Activated CD8-positive, alpha-beta T cell treated with anti-CD3 and anti-CD28 coated beads, Interleukin-2, amount 10 ng/mL, durations not matched to agents 7 days and 5 days (primary cell): Measurements from ENCODE around the gene TBX4. TPM values are rescaled to one million over a fixed set of nuclear protein-coding genes. Genes with fewer than 3 reads are reported as not detected.

Source experiments
- ATAC-seq: fragments of 150-1000 bp; cut with Tn5 transposase; one replicate; pipeline ENCODE4 v1.10.0; 2021; ENCODE audit warnings: moderate library complexity
- CTCF ChIA-PET: fragments of 350-600 bp; sonication (Branson Sonifier 250); formaldehyde crosslinking; loops from one replicate; lab custom pipeline; 2021; ENCODE audit warnings: antibody characterized with exemption; lab: Charles Lee
- POLR2A ChIA-PET: fragments of 350-600 bp; sonication (Branson Sonifier 250); formaldehyde crosslinking; loops from one replicate; lab custom pipeline; 2021; ENCODE audit warnings: antibody characterized with exemption; lab: Charles Lee
- DNase-seq: peaks from one replicate; pipeline ENCODE4 v3.0.0-alpha.2; 2020
- H3K27ac Mint-ChIP-seq: one replicate; pipeline ENCODE4 v1.8.0; 2021; ENCODE audit warnings: mild to moderate bottlenecking, mixed read lengths
- H3K27me3 Mint-ChIP-seq: one replicate; pipeline ENCODE4 v1.8.0; 2021; ENCODE audit warnings: low read depth, mixed read lengths
- H3K36me3 Mint-ChIP-seq: one replicate; pipeline ENCODE4 v1.8.0; 2021; ENCODE audit warnings: low read depth, mixed read lengths
- H3K4me1 Mint-ChIP-seq: one replicate; pipeline ENCODE4 v1.8.0; 2021; ENCODE audit warnings: low read depth, mixed read lengths
- H3K4me3 Mint-ChIP-seq: one replicate; pipeline ENCODE4 v1.8.0; 2021; ENCODE audit warnings: mild to moderate bottlenecking, mixed read lengths
- H3K9me3 Mint-ChIP-seq: one replicate; pipeline ENCODE4 v1.8.0; 2022; ENCODE audit warnings: mixed read lengths; ENCODE audit not compliant: insufficient read depth
- total RNA-seq, 2 experiments: library from RNA; stranded (reverse); gene quantifications; one replicate each; pipeline ENCODE4 v1.2.3, GENCODE V29; 2021

Gene TBX4
- total RNA-seq, 2 experiments from 2014 or later, result not detected

DNA sequence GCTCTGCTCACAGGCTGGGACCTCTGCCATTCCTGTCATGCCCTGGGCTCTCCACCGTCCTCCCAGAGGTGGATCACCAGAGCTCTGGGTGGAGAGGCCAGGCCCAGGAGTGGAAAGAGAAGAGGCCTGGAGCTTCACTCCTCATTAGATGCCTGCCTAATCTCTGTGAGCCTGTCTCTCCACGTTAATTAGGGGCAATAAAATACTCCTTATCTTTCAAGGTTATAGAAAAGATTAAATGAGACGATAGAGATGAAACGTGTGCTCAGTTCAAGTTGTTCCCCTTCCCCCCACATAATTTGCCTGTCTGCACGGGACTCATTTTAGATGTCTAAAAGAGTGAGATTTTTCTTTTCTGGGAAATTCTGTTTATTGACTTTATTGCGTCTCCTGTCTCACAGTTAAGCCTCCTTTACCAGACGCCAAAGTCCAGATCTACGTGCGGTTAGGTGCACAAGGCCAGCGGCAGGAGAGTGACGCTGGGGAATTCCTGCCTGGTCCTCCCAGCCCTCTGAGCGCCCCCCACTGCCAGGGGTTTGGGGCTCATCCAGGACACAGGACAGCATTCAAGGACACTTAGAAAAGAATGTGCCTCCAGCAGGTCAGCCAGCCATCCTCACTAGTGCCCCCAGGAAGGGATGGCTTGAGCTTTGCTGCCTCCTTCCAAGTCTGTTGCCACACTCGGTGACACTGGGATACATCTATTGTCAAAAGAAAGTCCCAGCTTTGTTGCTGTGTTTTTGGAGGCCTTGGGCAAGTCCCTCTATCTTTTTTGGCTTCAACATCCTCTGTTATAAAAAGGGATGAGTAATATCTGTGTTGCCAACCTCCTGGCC lies 42.3 kb downstream of the TBX4 start:
- H3K9me3 Mint-ChIP-seq, result no peaks in the 10 kb centered on the region
- ChIA-PET POLR2A (no interaction called here), CTCF (interaction anchor here (0.7 to 0.9 kb wide), 2 partner anchors 27 to 82 kb away, joined by 3 to 4 read pairs; no protein-coding TSS in a partner anchor)
- H3K4me1 Mint-ChIP-seq, result peaks cover 4% of the 10 kb centered on the region
- ATAC-seq, result no peak
- H3K4me3 Mint-ChIP-seq, result no peak overlapping the region
- H3K36me3 Mint-ChIP-seq, result no peaks in the 10 kb centered on the region
- H3K27ac Mint-ChIP-seq, result no peak overlapping the region
- peaks cover 2% of the 10 kb centered on the region for H3K27me3 Mint-ChIP-seq
- no peak for DNase-seq

DNA sequence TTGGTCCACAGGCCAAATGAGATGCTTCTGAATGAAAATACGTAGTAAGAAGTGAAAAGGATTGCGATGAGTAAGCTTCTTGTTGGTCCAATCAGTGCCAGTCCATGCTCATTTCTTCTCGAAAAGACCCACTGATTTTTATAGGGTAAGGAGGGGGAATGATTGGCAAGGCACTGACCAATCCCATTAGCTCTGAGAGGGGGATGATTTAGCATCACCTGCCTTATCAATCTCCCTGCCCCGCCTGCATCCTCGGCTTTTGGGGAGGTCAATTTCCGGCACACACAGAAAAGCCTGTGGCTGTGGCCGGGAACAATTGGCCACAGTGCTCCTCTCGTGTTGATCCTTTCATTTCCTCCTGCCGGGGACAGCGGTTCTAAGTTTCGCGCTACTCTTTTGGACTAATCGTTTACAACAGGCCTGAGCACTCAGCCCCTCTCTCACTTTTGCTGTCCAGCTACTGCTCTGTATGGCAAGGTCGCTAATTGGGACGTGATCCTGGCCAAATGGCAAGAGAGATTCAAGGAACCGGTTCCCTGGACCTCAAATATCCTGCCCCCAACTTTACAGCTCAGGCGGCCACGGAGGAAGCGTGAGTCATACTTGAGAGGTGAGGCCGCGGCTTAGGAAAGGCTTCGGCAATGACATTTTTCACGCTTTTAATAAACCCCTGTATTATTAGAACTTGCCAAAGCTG lies 43.1 kb downstream of the TBX4 start:
- POLR2A ChIA-PET, result no interaction called here
- H3K36me3 Mint-ChIP-seq, result no peaks in the 10 kb centered on the region
- H3K4me3 Mint-ChIP-seq, result peak overlapping the region; percentile 43
- H3K9me3 Mint-ChIP-seq, result no peaks in the 10 kb centered on the region
- CTCF ChIA-PET, result interaction anchor here (0.7 to 0.9 kb wide), 2 partner anchors 28 to 83 kb away, joined by 3 to 4 read pairs; no protein-coding TSS in a partner anchor
- no peak for ATAC-seq
- H3K4me1 Mint-ChIP-seq, result peaks cover 4% of the 10 kb centered on the region
- DNase-seq, result peak; percentile 26
- H3K27ac Mint-ChIP-seq, result no peak overlapping the region
- peaks cover 2% of the 10 kb centered on the region for H3K27me3 Mint-ChIP-seq

DNA sequence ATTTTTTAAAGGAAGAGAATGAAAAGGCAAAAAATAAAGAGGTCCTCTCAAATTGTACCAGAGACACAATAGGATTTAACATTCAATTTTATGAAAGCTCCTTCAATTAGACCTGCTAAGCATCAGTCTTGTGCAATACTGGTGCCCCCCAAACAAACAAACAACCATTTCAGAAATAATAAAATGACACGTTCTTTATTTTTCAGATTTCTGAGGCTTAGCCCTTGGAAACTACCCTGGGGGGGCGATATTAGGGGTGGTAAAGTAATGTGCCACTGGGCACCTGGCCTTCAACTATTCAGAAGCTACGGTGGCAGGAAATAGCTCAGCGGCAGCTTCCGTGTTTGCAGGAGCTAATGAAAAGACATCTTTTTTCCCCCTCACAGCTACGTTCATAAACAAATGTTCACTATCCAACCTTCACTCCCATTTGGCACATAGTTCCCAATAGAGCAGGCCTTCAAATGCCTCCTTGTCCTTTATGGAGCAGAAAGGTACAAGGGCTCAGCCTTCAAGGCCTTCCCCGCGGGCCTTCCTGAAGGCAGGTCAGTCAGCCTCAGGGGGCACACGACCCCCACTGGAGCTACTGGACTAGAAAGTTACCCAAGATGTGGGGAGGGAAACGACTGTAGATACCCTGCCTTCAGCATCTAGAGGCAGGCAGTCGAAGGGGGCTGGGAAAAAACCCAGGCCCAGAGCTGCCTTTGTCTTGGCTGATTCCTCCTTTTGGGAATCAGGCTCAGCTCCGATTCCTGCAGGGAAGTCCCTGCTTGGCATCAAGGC lies 44.1 kb downstream of the TBX4 start:
- POLR2A ChIA-PET, result no interaction called here
- Mint-ChIP-seq H3K27ac (no peak overlapping the region), H3K36me3 (no peaks in the 10 kb centered on the region), H3K4me3 (no peak overlapping the region), H3K27me3 (peaks cover 2% of the 10 kb centered on the region), H3K4me1 (peaks cover 4% of the 10 kb centered on the region), H3K9me3 (no peaks in the 10 kb centered on the region)
- CTCF ChIA-PET, result no interaction called here
- no peak for DNase-seq
- ATAC-seq, result no peak

DNA sequence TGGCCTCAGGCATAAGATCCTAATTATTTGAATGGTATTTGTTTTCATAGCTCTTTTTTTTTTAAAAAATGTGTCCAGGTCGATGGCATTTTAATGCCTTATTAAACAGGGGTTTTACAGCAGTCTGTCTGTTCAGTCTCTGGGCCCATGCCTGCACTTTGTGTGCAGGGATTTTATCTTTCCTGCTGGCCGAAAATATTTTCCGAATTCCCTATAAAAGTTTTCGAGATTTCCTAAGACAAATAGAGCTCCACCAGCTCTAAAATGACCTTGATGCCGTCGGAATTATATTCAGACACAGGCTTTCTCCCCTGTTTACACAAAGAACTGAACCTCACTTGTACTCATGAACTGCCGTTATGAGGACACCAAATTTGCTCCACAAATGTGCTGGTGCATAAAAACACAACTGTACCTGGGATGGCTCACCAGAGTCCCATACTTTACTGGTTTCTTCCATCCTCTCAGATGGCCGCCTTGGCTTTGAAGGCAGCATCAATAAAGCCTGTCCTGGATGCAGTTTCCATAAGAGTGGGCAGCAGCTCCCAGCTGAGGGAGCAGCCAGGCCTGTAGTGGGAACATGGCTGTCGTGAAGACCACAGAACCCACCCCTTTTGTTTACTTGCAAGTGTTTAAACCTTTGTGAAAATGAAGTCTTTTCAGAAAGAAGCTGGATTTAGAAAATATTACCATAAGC lies 44.9 kb downstream of the TBX4 start:
- no peaks in the 10 kb centered on the region for H3K36me3 Mint-ChIP-seq
- no peak for DNase-seq
- no peak overlapping the region for H3K4me3 Mint-ChIP-seq
- ChIA-PET POLR2A (no interaction called here), CTCF (no interaction called here)
- H3K4me1 Mint-ChIP-seq, result peaks cover 4% of the 10 kb centered on the region
- no peaks in the 10 kb centered on the region for H3K9me3 Mint-ChIP-seq
- H3K27ac Mint-ChIP-seq, result no peak overlapping the region
- no peak for ATAC-seq
- H3K27me3 Mint-ChIP-seq, result peaks cover 8% of the 10 kb centered on the region

DNA sequence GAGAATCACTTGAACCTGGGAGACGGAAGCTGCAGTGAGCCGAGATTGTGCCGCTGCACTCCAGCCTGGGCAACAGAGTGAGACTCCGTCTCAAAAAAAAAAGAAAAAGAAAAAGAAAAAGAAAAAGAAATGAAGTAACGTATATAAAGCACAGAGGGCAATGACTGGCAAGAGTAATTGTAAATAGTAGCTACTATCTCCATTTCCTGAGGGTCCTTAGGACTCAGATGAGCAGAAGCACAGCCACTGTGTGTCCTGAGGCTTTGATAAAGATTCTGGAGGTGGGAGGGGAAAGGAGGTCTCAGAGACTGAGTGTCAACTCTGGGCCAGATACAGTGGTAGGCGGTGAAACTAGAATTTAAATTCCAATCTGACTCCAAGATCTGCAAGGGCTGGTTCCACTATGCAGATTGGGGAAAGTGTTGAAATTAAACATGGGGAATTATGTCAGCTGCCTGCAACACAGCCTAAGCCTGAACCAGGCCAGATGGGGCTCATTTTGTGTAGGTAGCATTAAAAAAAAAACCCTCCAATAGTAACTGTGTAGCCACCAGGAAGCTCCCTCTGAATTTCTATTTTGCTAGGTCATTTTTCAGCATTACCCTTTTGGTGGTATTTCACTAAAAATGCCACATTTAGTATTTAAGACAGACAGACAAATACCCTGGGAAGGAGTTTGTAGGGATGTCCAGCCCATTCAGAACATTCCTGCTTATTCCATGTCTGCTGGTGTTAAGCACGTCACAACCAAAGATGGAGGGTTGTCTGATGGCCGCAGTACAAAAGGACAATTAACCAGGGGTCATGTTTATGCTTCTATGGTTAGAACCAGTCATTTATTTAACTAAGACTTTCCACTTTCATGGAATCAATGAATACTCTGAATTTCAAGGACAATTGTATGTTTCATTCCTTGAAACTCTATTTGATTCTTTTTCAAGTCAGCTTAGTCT lies 46.1 kb downstream of the TBX4 start:
- no peak overlapping the region for H3K27ac Mint-ChIP-seq
- POLR2A ChIA-PET, result no interaction called here
- H3K36me3 Mint-ChIP-seq, result no peaks in the 10 kb centered on the region
- no peak overlapping the region for H3K4me3 Mint-ChIP-seq
- peaks cover 4% of the 10 kb centered on the region for H3K4me1 Mint-ChIP-seq
- H3K27me3 Mint-ChIP-seq, result peaks cover 8% of the 10 kb centered on the region
- CTCF ChIA-PET, result no interaction called here
- ATAC-seq (no peak), DNase-seq (no peak)
- no peaks in the 10 kb centered on the region for H3K9me3 Mint-ChIP-seq

DNA sequence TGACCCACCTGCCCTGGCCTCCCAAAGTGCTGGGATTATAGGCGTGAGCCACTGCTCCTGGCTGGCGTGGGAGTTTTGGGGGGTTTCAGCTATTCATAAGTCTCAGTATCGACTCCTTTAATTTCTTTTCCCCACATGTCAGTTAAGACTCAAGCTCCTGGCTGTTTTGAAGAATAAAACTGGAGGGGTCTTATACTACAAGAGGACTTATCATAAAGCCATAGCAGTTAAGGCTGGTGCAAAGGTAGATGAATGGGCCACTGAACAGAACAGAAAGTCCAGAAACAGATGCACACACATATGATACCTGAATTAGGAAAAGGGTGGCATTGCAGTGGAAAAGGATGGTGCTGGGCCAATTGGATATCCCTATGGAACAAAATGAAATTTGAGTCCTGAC lies 47.4 kb downstream of the TBX4 start:
- POLR2A ChIA-PET, result no interaction called here

DNA sequence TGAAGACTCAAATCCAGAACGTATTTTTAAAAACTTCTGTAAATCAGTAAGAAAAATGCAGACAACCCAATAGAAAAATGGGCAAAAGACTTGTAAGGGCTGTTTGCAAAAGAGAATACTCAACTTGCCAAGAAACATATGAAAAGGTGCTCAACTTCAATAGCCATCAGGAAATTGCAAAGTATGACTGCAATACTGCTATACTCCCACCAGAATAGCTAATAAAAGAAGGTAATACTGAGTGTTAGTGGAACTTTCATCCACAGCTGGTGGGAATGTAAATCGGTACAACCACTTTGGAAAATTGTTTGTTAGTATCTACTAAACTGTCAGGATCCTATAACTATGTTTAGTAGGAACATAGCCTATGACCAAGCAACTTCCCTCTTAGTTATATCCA lies 48.1 kb downstream of the TBX4 start:
- Mint-ChIP-seq H3K27ac (no peak overlapping the region), H3K4me1 (peaks cover 4% of the 10 kb centered on the region), H3K36me3 (no peaks in the 10 kb centered on the region), H3K9me3 (no peaks in the 10 kb centered on the region), H3K4me3 (no peak overlapping the region), H3K27me3 (peaks cover 8% of the 10 kb centered on the region)
- POLR2A ChIA-PET, result no interaction called here
- ATAC-seq (no peak), DNase-seq (no peak)
- CTCF ChIA-PET, result no interaction called here

More for the DNA sequence above, 47.4 kb downstream of the TBX4 start:
- no peak overlapping the region for H3K27ac Mint-ChIP-seq
- CTCF ChIA-PET, result no interaction called here
- peaks cover 4% of the 10 kb centered on the region for H3K4me1 Mint-ChIP-seq
- no peak overlapping the region for H3K4me3 Mint-ChIP-seq
- H3K27me3 Mint-ChIP-seq, result peaks cover 8% of the 10 kb centered on the region
- no peaks in the 10 kb centered on the region for H3K36me3 Mint-ChIP-seq
- DNase-seq, result no peak
- no peak for ATAC-seq
- no peaks in the 10 kb centered on the region for H3K9me3 Mint-ChIP-seq

DNA sequence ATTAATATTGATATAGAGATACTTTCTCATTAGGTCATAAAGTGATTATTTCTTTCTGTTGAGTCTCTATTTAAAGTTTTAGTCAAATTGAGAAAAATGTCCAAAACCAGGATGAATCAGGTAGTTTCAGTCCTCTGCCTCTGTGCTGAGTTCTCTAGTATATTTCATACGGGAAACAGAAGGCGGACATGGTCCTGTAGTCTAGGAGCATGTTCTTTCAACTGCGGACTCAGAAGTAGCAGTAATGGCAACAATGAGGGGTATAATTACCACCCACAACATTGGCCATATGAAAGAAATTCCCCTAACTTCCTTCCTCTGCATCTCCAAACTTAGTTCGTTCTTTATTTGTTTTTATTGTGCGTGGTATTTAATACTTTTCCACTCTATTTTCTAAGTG lies 50.1 kb downstream of the TBX4 start:
- ATAC-seq, result no peak
- no peaks in the 10 kb centered on the region for H3K4me1 Mint-ChIP-seq
- peaks cover 14% of the 10 kb centered on the region for H3K27me3 Mint-ChIP-seq
- H3K9me3 Mint-ChIP-seq, result no peaks in the 10 kb centered on the region
- no peaks in the 10 kb centered on the region for H3K36me3 Mint-ChIP-seq
- POLR2A ChIA-PET, result no interaction called here
- H3K27ac Mint-ChIP-seq, result no peak overlapping the region
- DNase-seq, result no peak
- CTCF ChIA-PET, result no interaction called here
- H3K4me3 Mint-ChIP-seq, result no peak overlapping the region

DNA sequence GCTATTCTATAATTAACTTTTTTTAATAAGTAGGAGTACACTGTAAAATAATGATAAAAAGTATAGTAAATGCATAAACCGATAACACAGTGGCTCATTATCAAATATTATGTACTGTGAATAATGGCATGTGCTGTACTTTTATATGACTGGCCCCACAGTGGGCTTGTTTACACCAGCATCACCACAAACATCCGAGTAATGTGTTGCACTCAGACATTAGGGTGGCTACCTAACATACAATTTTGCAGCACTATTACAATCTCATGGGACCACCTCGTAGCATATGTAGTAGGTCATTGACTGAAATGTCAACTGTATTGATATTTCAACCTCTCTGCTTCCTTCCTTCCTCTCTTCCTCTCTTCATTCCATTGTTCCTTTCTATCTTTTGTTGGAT lies 51.7 kb downstream of the TBX4 start:
- no peak overlapping the region for H3K4me3 Mint-ChIP-seq
- ATAC-seq (no peak), DNase-seq (no peak)
- no peaks in the 10 kb centered on the region for H3K4me1 Mint-ChIP-seq
- no peaks in the 10 kb centered on the region for H3K36me3 Mint-ChIP-seq
- POLR2A ChIA-PET, result no interaction called here
- no peak overlapping the region for H3K27ac Mint-ChIP-seq
- H3K9me3 Mint-ChIP-seq, result no peaks in the 10 kb centered on the region
- H3K27me3 Mint-ChIP-seq, result peaks cover 17% of the 10 kb centered on the region
- CTCF ChIA-PET, result no interaction called here

DNA sequence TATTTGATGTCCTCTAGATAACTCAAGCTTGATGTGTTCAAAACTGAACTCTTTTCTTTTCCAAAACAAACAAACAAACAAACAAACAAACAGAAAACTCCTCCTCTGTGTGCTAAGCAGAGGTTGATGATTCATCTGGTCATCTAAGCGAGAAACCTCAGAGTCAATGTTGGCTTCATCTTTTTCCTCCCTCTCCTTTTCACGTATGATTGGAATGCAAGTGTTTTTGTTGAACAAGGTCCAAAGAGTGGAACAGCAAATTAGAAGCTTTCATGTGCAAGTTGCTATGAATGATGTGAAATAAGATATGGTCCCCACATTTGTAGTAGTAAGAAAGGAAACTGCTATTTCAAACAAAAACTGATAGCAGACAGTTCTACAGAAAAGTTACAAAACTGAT lies 52.5 kb downstream of the TBX4 start:
- no peak overlapping the region for H3K27ac Mint-ChIP-seq
- no peaks in the 10 kb centered on the region for H3K9me3 Mint-ChIP-seq
- DNase-seq (no peak), ATAC-seq (no peak)
- no peak overlapping the region for H3K4me3 Mint-ChIP-seq
- H3K36me3 Mint-ChIP-seq, result no peaks in the 10 kb centered on the region
- CTCF ChIA-PET, result no interaction called here
- H3K4me1 Mint-ChIP-seq, result no peaks in the 10 kb centered on the region
- POLR2A ChIA-PET, result no interaction called here
- peaks cover 19% of the 10 kb centered on the region for H3K27me3 Mint-ChIP-seq
